ENCODE results near the gene SECTM1. TPM values are rescaled to one million over a fixed set of nuclear protein-coding genes. Genes with fewer than 3 reads are reported as not detected.

Gene SECTM1
- total RNA-seq, 1 experiment from 2014 or later = 10.4 TPM

GRCh38 chr17:82330322-82331239 lies 3.0 kb downstream of the SECTM1 start:
- Mint-ChIP-seq H3K36me3 (ENCODE audit: insufficient read depth, unreplicated experiment) (peaks cover 34% of the 10 kb centered on the region), H3K27ac (ENCODE audit: unreplicated experiment) (no peak overlapping the region), H3K4me1 (ENCODE audit: low read depth, unreplicated experiment) (peaks cover 11% of the 10 kb centered on the region), H3K4me3 (ENCODE audit: low read depth, unreplicated experiment) (no peak overlapping the region), H3K27me3 (ENCODE audit: unreplicated experiment) (peaks cover 28% of the 10 kb centered on the region), H3K9me3 (ENCODE audit: low read depth, unreplicated experiment) (no peaks in the 10 kb centered on the region)
- CTCF ChIA-PET = no interaction called here
- BruUV-seq (replicated peaks) = no TSS peak
- intact Hi-C loops (cut with micrococcal nuclease; ENCODE audit: unreplicated experiment) = no loop called here
- no peak for TF ChIP-seq CTCF (IDR thresholded peaks at IDR 0.05; ENCODE audit: unreplicated experiment)
- peak; percentile 57 for DNase-seq

GRCh38 chr17:82329683-82330321 lies 3.8 kb downstream of the SECTM1 start:
- intact Hi-C loops (cut with micrococcal nuclease; ENCODE audit: unreplicated experiment) = loop anchor here (10.0 kb wide), 1 partner anchor 85 kb away; no protein-coding TSS in a partner anchor
- no peak for TF ChIP-seq CTCF (IDR thresholded peaks at IDR 0.05; ENCODE audit: unreplicated experiment)
- BruUV-seq (replicated peaks) = no TSS peak
- H3K4me3 Mint-ChIP-seq (ENCODE audit: low read depth, unreplicated experiment) = no peak overlapping the region
- H3K4me1 Mint-ChIP-seq (ENCODE audit: low read depth, unreplicated experiment) = peaks cover 3% of the 10 kb centered on the region
- no peaks in the 10 kb centered on the region for H3K9me3 Mint-ChIP-seq (ENCODE audit: low read depth, unreplicated experiment)
- peaks cover 30% of the 10 kb centered on the region for H3K36me3 Mint-ChIP-seq (ENCODE audit: insufficient read depth, unreplicated experiment)
- DNase-seq = no peak
- H3K27ac Mint-ChIP-seq (ENCODE audit: unreplicated experiment) = no peak overlapping the region
- CTCF ChIA-PET = interaction anchor here (0.7 kb wide), 1 partner anchor 294 kb away, joined by 4 read pairs; no protein-coding TSS in a partner anchor
- H3K27me3 Mint-ChIP-seq (ENCODE audit: unreplicated experiment) = peaks cover 28% of the 10 kb centered on the region

GRCh38 chr17:82328994-82329507 lies 4.5 kb downstream of the SECTM1 start:
- H3K4me3 Mint-ChIP-seq (ENCODE audit: low read depth, unreplicated experiment) = no peak overlapping the region

More at GRCh38 chr17:82328994-82329507, 4.5 kb downstream of the SECTM1 start:
- Mint-ChIP-seq H3K27me3 (ENCODE audit: unreplicated experiment) (peaks cover 28% of the 10 kb centered on the region), H3K27ac (ENCODE audit: unreplicated experiment) (no peak overlapping the region), H3K36me3 (ENCODE audit: insufficient read depth, unreplicated experiment) (peaks cover 29% of the 10 kb centered on the region), H3K4me1 (ENCODE audit: low read depth, unreplicated experiment) (no peaks in the 10 kb centered on the region), H3K9me3 (ENCODE audit: low read depth, unreplicated experiment) (no peaks in the 10 kb centered on the region)
- CTCF ChIA-PET = interaction anchor here (0.5 to 0.7 kb wide), 2 partner anchors 29 to 294 kb away, joined by 4 to 6 read pairs; no protein-coding TSS in a partner anchor
- no peak for TF ChIP-seq CTCF (IDR thresholded peaks at IDR 0.05; ENCODE audit: unreplicated experiment)
- BruUV-seq (replicated peaks) = no TSS peak
- DNase-seq = no peak
- intact Hi-C loops (cut with micrococcal nuclease; ENCODE audit: unreplicated experiment) = loop anchor here (10.0 kb wide), 1 partner anchor 84 kb away; no protein-coding TSS in a partner anchor

Data from Calu3 (cell line).